Astrocyte of the cerebellum (primary cell): ENCODE results near the gene ARAP2.

ENCODE experiments used
- DNase-seq: peaks from one replicate; pipeline ENCODE4 v3.0.0-alpha.2; 2011; ENCODE audit warnings: low read depth
- H3K4me3 ChIP-seq: 2 replicates; pipeline ENCODE4 v1.5.1; 2011; ENCODE audit warnings: mild to moderate bottlenecking, low read depth, low read length, moderate library complexity
- CTCF ChIP-seq: IDR thresholded peaks from 2 replicates; pipeline ENCODE4 v1.5.1; 2012; ENCODE audit warnings: low read length, low read depth, moderate library complexity, mild to moderate bottlenecking; ENCODE audit errors: missing control alignments
- in situ Hi-C: cut with HindIII; loops from 2 replicates; pipeline ENCODE4 v1.10.0; 2017; ENCODE audit warnings: low sequenced_read_pairs

ARAP2 gene

GRCh38 chr4:36051634-36052033 lies 192.7 kb downstream of the ARAP2 start:
- DNase-seq: no peak
- H3K4me3 ChIP-seq: no peak overlapping the region
- no peak for TF ChIP-seq CTCF
- in situ Hi-C loops: no loop called here

- TF ChIP-seq CTCF: no peak
- in situ Hi-C loops: no loop called here
- DNase-seq: no peak
- no peak overlapping the region for H3K4me3 ChIP-seq
These were observed 198.3 kb downstream of the ARAP2 start for GRCh38 chr4:36046026-36046425.

- in situ Hi-C loops: no loop called here
- H3K4me3 ChIP-seq: no peak overlapping the region
- TF ChIP-seq CTCF: no peak
- DNase-seq: peak; percentile 5
These were observed 200.4 kb downstream of the ARAP2 start for GRCh38 chr4:36043901-36044300.

GRCh38 chr4:36043241-36043640 lies 201.1 kb downstream of the ARAP2 start:
- TF ChIP-seq CTCF: no peak
- in situ Hi-C loops: no loop called here
- DNase-seq: no peak
- H3K4me3 ChIP-seq: no peak overlapping the region

- H3K4me3 ChIP-seq: no peak overlapping the region
- DNase-seq: no peak
- no peak for TF ChIP-seq CTCF
- in situ Hi-C loops: no loop called here
These were observed 202.0 kb downstream of the ARAP2 start for GRCh38 chr4:36042122-36042970.

- DNase-seq: no peak
- in situ Hi-C loops: no loop called here
- no peak overlapping the region for H3K4me3 ChIP-seq
- TF ChIP-seq CTCF: no peak
These were observed 203.0 kb downstream of the ARAP2 start for GRCh38 chr4:36041340-36041739.
